DOHH2 (cell line): ENCODE data around the gene AHRR.

Source experiments
- H3F3A ChIP-seq: fragments of 200-600 bp; sonication (generic), shearing (Covaris generic); 2 replicates; pipeline ENCODE4 v1.6.0; 2016; ENCODE audit warnings: antibody characterized with exemption, mild to moderate bottlenecking; ENCODE audit not compliant: control insufficient read depth, insufficient read depth
- H3K27ac ChIP-seq: fragments of 200-600 bp; sonication (generic); 2 replicates; pipeline ENCODE4 v1.5.1; 2014; ENCODE audit warnings: low read depth, mild to moderate bottlenecking, low read length, moderate library complexity
- H3K27me3 ChIP-seq: fragments of 200-600 bp; sonication (generic); 2 replicates; pipeline ENCODE4 v1.6.1; 2014; ENCODE audit warnings: mild to moderate bottlenecking, low read length, mixed read lengths; ENCODE audit not compliant: control insufficient read depth
- H3K36me3 ChIP-seq: fragments of 200-600 bp; sonication (generic); 2 replicates; pipeline ENCODE4 v1.6.1; 2014; ENCODE audit warnings: mild to moderate bottlenecking, low read length, moderate library complexity, mixed read lengths; ENCODE audit not compliant: control insufficient read depth
- H3K4me1 ChIP-seq: fragments of 200-600 bp; sonication (generic); 2 replicates; pipeline ENCODE4 v1.6.1; 2014; ENCODE audit warnings: mild to moderate bottlenecking, low read length, mixed read lengths; ENCODE audit not compliant: control insufficient read depth
- H3K4me2 ChIP-seq: fragments of 200-600 bp; sonication (generic); 2 replicates; pipeline ENCODE4 v1.6.0; 2014; ENCODE audit warnings: mild to moderate bottlenecking, low read length, moderate library complexity
- H3K4me3 ChIP-seq: fragments of 200-600 bp; sonication (generic); 2 replicates; pipeline ENCODE4 v1.5.1; 2014; ENCODE audit warnings: mild to moderate bottlenecking, low read length, mixed read lengths
- H3K79me2 ChIP-seq: fragments of 200-600 bp; sonication (generic); 2 replicates; pipeline ENCODE4 v1.6.1; 2014; ENCODE audit warnings: mild to moderate bottlenecking, low read length, mixed read lengths; ENCODE audit not compliant: control insufficient read depth
- H3K9me2 ChIP-seq: fragments of 200-600 bp; sonication (generic); replicated peaks from 2 replicates; pipeline ENCODE4 v1.6.1; 2014; ENCODE audit warnings: mild to moderate bottlenecking, low read length, mixed read lengths; ENCODE audit not compliant: control insufficient read depth
- H3K9me3 ChIP-seq: fragments of 200-600 bp; sonication (generic); 2 replicates; pipeline ENCODE4 v1.6.1; 2014; ENCODE audit warnings: antibody characterized with exemption, low read length, mixed read lengths; ENCODE audit not compliant: control insufficient read depth, insufficient read depth
- H4K20me1 ChIP-seq: fragments of 200-600 bp; sonication (generic); 2 replicates; pipeline ENCODE4 v1.6.0; 2014; ENCODE audit warnings: low read depth, mild to moderate bottlenecking, antibody characterized with exemption, low read length, moderate library complexity; ENCODE audit not compliant: control insufficient read depth, insufficient read depth
- CTCF ChIP-seq: fragments of 200-600 bp; sonication (generic); IDR thresholded peaks from one replicate; pipeline ENCODE4 v1.5.1; 2014; ENCODE audit warnings: antibody characterized with exemption, mild to moderate bottlenecking, low read depth, low read length; ENCODE audit not compliant: poor library complexity, severe bottlenecking
- EZH2phosphoT487 ChIP-seq: fragments of 200-600 bp; sonication (generic); IDR thresholded peaks from 2 replicates; pipeline ENCODE4 v1.6.1; 2017; ENCODE audit warnings: borderline replicate concordance, mild to moderate bottlenecking, antibody characterized with exemption, low read length, moderate library complexity, mixed read lengths

The AHRR gene

GRCh38 chr5:402615-403359, 81.3 kb downstream of the AHRR start:
- Histone ChIP-seq H3K9me2 (no peaks in the 10 kb centered on the region), H3F3A (peaks cover 43% of the 10 kb centered on the region), H3K4me1 (peaks cover 97% of the 10 kb centered on the region), H3K4me2 (peak overlapping the region; percentile 97), H3K36me3 (peaks cover 34% of the 10 kb centered on the region), H3K4me3 (peak overlapping the region; percentile 63), H4K20me1 (no peaks in the 10 kb centered on the region), H3K27ac (peak overlapping the region; percentile 100), H3K79me2 (0 out of 2 replicates have a peak, but pooled peaks cover under 1% of the 10 kb centered on the region), H3K27me3 (no peaks in the 10 kb centered on the region), H3K9me3 (no peaks in the 10 kb centered on the region)
- TF ChIP-seq EZH2phosphoT487 (no peak; the same call in 1 of the 2 replicates), CTCF (peak; percentile 34)

- no peaks in the 10 kb centered on the region for H3K9me3 ChIP-seq
- H4K20me1 ChIP-seq = no peaks in the 10 kb centered on the region
- TF ChIP-seq EZH2phosphoT487 = no peak
- TF ChIP-seq CTCF = no peak
- peak overlapping the region; percentile 100 for H3K27ac ChIP-seq
- H3K79me2 ChIP-seq = 0 out of 2 replicates have a peak, but pooled peaks cover 3% of the 10 kb centered on the region
- H3K36me3 ChIP-seq = peaks cover 31% of the 10 kb centered on the region
- H3K4me3 ChIP-seq = peak overlapping the region; percentile 27; the same call in 1 of the 2 replicates
- peak overlapping the region; percentile 97 for H3K4me2 ChIP-seq
- peaks cover 97% of the 10 kb centered on the region for H3K4me1 ChIP-seq
- no peaks in the 10 kb centered on the region for H3K27me3 ChIP-seq
- no peaks in the 10 kb centered on the region for H3K9me2 ChIP-seq
- peaks cover 35% of the 10 kb centered on the region for H3F3A ChIP-seq
These were observed 82.5 kb downstream of the AHRR start for GRCh38 chr5:403995-404394.

GRCh38 chr5:404666-405241, 83.2 kb downstream of the AHRR start:
- H3K79me2 ChIP-seq = peaks cover 7% of the 10 kb centered on the region
- 0 out of 2 replicates have a peak overlapping the region, but pooled peaks have one; percentile 97 for H3K4me2 ChIP-seq
- no peaks in the 10 kb centered on the region for H4K20me1 ChIP-seq
- peaks cover 97% of the 10 kb centered on the region for H3K4me1 ChIP-seq
- H3K27ac ChIP-seq = peak overlapping the region; percentile 100; the same call in 1 of the 2 replicates
- no peaks in the 10 kb centered on the region for H3K9me3 ChIP-seq
- H3K4me3 ChIP-seq = no peak overlapping the region
- no peak for TF ChIP-seq EZH2phosphoT487
- no peak for TF ChIP-seq CTCF
- peaks cover 31% of the 10 kb centered on the region for H3K36me3 ChIP-seq
- no peaks in the 10 kb centered on the region for H3K27me3 ChIP-seq
- no peaks in the 10 kb centered on the region for H3K9me2 ChIP-seq
- H3F3A ChIP-seq = peaks cover 29% of the 10 kb centered on the region
